ENCODE results near the gene MT2A. TPM values are rescaled to one million over a fixed set of nuclear protein-coding genes. Genes with fewer than 3 reads are reported as not detected.
"Not testable (repeated sequence)": the region's sequence is repeated elsewhere in the genome, so short reads cannot be mapped to it uniquely, and the experiment has no call there.

Gene MT2A
- total RNA-seq, 1 donor, result 114 TPM

GRCh38 chr16:56571525-56571924 lies 36.9 kb upstream of the MT2A start:
- TF ChIP-seq, protein P1, sequence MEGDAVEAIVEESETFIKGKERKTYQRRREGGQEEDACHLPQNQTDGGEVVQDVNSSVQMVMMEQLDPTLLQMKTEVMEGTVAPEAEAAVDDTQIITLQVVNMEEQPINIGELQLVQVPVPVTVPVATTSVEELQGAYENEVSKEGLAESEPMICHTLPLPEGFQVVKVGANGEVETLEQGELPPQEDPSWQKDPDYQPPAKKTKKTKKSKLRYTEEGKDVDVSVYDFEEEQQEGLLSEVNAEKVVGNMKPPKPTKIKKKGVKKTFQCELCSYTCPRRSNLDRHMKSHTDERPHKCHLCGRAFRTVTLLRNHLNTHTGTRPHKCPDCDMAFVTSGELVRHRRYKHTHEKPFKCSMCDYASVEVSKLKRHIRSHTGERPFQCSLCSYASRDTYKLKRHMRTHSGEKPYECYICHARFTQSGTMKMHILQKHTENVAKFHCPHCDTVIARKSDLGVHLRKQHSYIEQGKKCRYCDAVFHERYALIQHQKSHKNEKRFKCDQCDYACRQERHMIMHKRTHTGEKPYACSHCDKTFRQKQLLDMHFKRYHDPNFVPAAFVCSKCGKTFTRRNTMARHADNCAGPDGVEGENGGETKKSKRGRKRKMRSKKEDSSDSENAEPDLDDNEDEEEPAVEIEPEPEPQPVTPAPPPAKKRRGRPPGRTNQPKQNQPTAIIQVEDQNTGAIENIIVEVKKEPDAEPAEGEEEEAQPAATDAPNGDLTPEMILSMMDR (IDR thresholded peaks at IDR 0.05; ENCODE audit: insufficient read depth, low read length), result no peak
- no peak for DNase-seq (ENCODE audit: low read depth)
- no peak overlapping the region for H3K4me3 ChIP-seq (ENCODE audit: low read depth, low read length)

GRCh38 chr16:56574625-56575024 lies 33.8 kb upstream of the MT2A start:
- DNase-seq (ENCODE audit: low read depth), result no peak
- TF ChIP-seq, protein P1 (IDR thresholded peaks at IDR 0.05; ENCODE audit: insufficient read depth, low read length), result no peak
- H3K4me3 ChIP-seq (ENCODE audit: low read depth, low read length), result no peak overlapping the region

DNA sequence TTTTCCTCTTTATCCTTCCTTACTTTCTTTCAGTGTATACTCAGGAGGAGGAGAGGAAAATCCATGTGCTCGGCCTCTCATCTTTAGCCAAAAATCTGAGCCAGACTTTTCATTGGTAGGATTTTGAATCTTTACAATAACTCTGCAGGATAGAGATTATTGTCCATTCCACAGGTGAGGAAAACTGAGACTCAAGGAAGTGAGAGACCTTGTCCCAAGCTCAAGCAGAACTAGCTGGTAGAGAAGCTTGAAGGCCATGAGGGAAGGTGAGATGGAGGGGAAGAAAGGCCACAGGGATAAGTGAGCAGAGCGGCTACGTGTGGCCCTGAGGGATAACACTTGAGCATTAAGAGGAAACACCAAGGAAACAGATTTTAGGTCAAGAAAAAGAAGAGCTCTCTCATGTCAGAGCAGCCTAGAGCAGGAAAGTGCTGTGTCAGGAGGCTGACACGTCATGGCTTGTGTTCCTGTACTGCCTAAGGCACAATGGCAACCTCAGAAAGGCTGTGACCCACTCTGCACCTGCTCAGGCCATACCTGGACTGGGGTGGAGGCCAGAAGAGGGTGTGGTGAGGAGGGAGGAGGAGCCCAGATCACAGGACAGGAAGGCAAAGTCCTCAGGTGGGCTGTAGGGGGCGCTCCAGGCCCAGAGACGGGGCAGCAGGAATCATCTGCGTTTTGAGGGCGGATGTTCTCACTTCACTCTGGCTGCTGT lies 31.6 kb upstream of the MT2A start:
- TF ChIP-seq, protein P1 (IDR thresholded peaks at IDR 0.05; ENCODE audit: insufficient read depth, low read length), result peak; percentile 84
- DNase-seq (ENCODE audit: low read depth), result peak; percentile 68
- H3K4me3 ChIP-seq (ENCODE audit: low read depth, low read length), result no peak overlapping the region

DNA sequence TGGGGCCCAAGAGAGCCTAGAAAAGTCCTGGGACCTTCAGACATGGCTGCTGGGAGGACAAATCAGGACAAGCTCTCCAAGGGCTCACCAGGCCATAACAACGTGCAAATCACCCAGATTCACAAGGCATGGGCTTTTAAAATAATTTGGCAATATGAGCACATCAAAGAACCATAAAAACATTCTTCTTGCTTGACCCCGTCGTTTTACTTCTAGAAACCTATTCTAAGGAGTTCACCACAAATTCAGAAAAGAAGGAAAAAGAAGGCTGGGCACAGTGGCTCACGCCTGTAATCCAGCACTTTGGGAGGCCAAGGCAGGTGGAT lies 31.1 kb upstream of the MT2A start:
- no peak for DNase-seq (ENCODE audit: low read depth)
- TF ChIP-seq, protein P1 (IDR thresholded peaks at IDR 0.05; ENCODE audit: insufficient read depth, low read length), result no peak
- no peak overlapping the region for H3K4me3 ChIP-seq (ENCODE audit: low read depth, low read length)

GRCh38 chr16:56580391-56581048 lies 27.9 kb upstream of the MT2A start:
- no peak overlapping the region for H3K4me3 ChIP-seq (ENCODE audit: low read depth, low read length)
- TF ChIP-seq, protein P1 (IDR thresholded peaks at IDR 0.05; ENCODE audit: insufficient read depth, low read length), result no peak
- DNase-seq (ENCODE audit: low read depth), result no peak

GRCh38 chr16:56582911-56583310 lies 25.5 kb upstream of the MT2A start:
- not testable (repeated sequence) for H3K4me3 ChIP-seq (ENCODE audit: low read depth, low read length); DNase-seq (ENCODE audit: low read depth)

- TF ChIP-seq, protein P1 (IDR thresholded peaks at IDR 0.05; ENCODE audit: insufficient read depth, low read length), result no peak
- H3K4me3 ChIP-seq (ENCODE audit: low read depth, low read length), result no peak overlapping the region
- DNase-seq (ENCODE audit: low read depth), result no peak
Observed at GRCh38 chr16:56583351-56584168, 24.8 kb upstream of the MT2A start.

Data from fibroblast of the aortic adventitia (primary cell).